ENCODE data around the gene TCAIM. TPM values are rescaled to one million over a fixed set of nuclear protein-coding genes. Genes with fewer than 3 reads are reported as not detected.
A peak's percentile ranks its signal among the peaks of the same experiment; 100 is the strongest.

TCAIM gene
- total and polyA plus RNA-seq, 2 donors (not counting 3 experiments of a cell fraction or from before 2014, with no cell fraction given), result 9.2 to 18.2 TPM

DNA sequence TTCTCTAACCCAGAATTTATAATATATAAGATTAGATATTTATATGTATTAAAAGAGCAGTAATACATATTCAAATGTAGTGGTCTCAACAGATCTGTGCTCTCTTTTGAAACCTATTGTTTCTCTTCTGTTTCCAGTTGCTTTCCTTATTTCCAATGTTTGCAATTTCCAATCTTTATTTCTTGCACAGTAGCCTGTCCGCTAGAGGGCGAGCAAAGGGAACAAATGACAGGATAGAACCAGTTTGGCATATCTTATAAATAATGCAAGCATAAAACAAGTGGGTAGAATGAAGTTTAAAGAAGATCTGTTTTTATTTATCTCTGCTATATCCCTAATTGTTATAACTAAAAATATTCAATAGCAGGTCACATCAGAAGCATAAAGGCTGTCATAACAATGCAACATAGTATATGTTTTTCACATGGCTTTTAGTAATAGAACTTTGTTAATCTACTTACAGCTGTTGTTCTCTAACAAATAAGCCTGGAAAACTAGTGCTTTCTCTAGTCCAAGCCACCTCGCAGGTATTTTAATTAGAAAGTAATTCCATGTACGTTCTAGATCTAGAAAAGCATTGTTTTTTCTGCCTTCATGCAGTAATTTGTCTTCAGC is 15.1 kb upstream of the TCAIM start:
- intact Hi-C loops (cut with micrococcal nuclease), result loop anchor here (1.0 to 10.0 kb wide), 8 partner anchors 15 to 591 kb away; partner anchors contain the start of genes KIAA1143, KIF15, TCAIM and ZNF197
- dilution Hi-C loops (cut with MboI; ENCODE audit: extremely low pct_ligation_motif_present, low sequenced_read_pairs), result no loop called here
- no TSS peak for BruUV-seq (replicated peaks)
- Histone ChIP-seq H3K9me1 (replicated peaks; ENCODE audit: control insufficient read depth, extremely low read depth, insufficient read depth, low read length) (no peaks in the 10 kb centered on the region), H3K27me3 (ENCODE audit: control insufficient read depth in 2 of 2, insufficient read depth in 2 of 2, low read length in 2 of 2) (peaks cover 0 to 3% of the 10 kb centered on the region in 2 experiments), H3K27ac (ENCODE audit: insufficient read depth, low read depth, low read length) (no peak overlapping the region), H2AFZ (ENCODE audit: low read depth, low read length) (no peak overlapping the region), H3K36me3 (ENCODE audit: control insufficient read depth in 2 of 2, extremely low read depth in 1 of 2, insufficient read depth in 2 of 2, low read length in 2 of 2) (no peaks in the 10 kb centered on the region), H3K9me3 (replicated peaks; ENCODE audit: control insufficient read depth, insufficient read depth, low read length) (no peaks in the 10 kb centered on the region), H3K9ac (replicated peaks; ENCODE audit: extremely low read depth, insufficient read depth, low read length) (no peak overlapping the region), H4K20me1 (replicated peaks; ENCODE audit: control insufficient read depth, extremely low read depth, insufficient read depth, low read length) (no peaks in the 10 kb centered on the region), H3K79me2 (ENCODE audit: control insufficient read depth, insufficient read depth, low read length) (no peaks in the 10 kb centered on the region), H3K4me1 (ENCODE audit: control insufficient read depth, extremely low read depth, insufficient read depth, low read length) (no peaks in the 10 kb centered on the region), H3K4me3 (replicated peaks in 1 of 3; ENCODE audit: insufficient read depth in 1 of 3, low read depth in 1 of 3, low read length in 3 of 3) (no peak overlapping the region), H3K4me2 (ENCODE audit: insufficient read depth, low read length) (no peak overlapping the region)
- DNase-seq (ENCODE audit: low read depth, low spot score) (peak; percentile 80), FAIRE-seq (peak; percentile 42)
- TF ChIP-seq EZH2 (IDR thresholded peaks at IDR 0.05; ENCODE audit: borderline replicate concordance, low read depth, low read length, severe bottlenecking) (no peak), POLR2AphosphoS5 (IDR thresholded peaks at IDR 0.05; ENCODE audit: insufficient read depth, low read depth, low read length) (no peak), GATA2 (IDR thresholded peaks at IDR 0.05; ENCODE audit: insufficient read depth, insufficient read length, low read depth, low read length) (no peak), JUN (IDR thresholded peaks at IDR 0.05; ENCODE audit: borderline replicate concordance, insufficient read depth, insufficient read length, low read depth) (no peak)
- TF ChIP-seq, protein P1, sequence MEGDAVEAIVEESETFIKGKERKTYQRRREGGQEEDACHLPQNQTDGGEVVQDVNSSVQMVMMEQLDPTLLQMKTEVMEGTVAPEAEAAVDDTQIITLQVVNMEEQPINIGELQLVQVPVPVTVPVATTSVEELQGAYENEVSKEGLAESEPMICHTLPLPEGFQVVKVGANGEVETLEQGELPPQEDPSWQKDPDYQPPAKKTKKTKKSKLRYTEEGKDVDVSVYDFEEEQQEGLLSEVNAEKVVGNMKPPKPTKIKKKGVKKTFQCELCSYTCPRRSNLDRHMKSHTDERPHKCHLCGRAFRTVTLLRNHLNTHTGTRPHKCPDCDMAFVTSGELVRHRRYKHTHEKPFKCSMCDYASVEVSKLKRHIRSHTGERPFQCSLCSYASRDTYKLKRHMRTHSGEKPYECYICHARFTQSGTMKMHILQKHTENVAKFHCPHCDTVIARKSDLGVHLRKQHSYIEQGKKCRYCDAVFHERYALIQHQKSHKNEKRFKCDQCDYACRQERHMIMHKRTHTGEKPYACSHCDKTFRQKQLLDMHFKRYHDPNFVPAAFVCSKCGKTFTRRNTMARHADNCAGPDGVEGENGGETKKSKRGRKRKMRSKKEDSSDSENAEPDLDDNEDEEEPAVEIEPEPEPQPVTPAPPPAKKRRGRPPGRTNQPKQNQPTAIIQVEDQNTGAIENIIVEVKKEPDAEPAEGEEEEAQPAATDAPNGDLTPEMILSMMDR (IDR thresholded peaks at IDR 0.05; ENCODE audit: extremely low read depth in 1 of 2, insufficient read depth in 1 of 2, low read depth in 1 of 2, low read length in 2 of 2), result peak; percentile 63 to 65
- TF ChIP-seq, protein P2, sequence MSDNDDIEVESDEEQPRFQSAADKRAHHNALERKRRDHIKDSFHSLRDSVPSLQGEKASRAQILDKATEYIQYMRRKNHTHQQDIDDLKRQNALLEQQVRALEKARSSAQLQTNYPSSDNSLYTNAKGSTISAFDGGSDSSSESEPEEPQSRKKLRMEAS (IDR thresholded peaks at IDR 0.05; ENCODE audit: insufficient read depth, insufficient read length), result no peak
- POLR2A ChIA-PET, result no interaction called here
- CTCF ChIA-PET, result interaction anchor here (0.6 to 1.9 kb wide), 13 partner anchors 8 to 591 kb away, joined by 3 to 11 read pairs (median 4); partner anchors contain the start of genes KIAA1143, KIF15 and TCAIM
